CD8-positive, alpha-beta memory T cell (primary cell): Measurements from ENCODE around the gene H3-3A. TPM values are rescaled to one million over a fixed set of nuclear protein-coding genes. Genes with fewer than 3 reads are reported as not detected.

Experiments
- CTCF ChIA-PET: fragments of 350-600 bp; sonication (Branson Sonifier 250); formaldehyde crosslinking; loops from one replicate; lab custom pipeline; 2021; ENCODE audit warnings: antibody characterized with exemption; lab: Charles Lee
- POLR2A ChIA-PET: fragments of 350-600 bp; sonication (Branson Sonifier 250); formaldehyde crosslinking; loops from one replicate; lab custom pipeline; 2021; ENCODE audit warnings: antibody characterized with exemption; lab: Charles Lee
- DNase-seq, 5 donors: peaks; one replicate each; pipeline versions ENCODE4 v3.0.0 to v3.0.0-alpha.2; 2020 to 2022; ENCODE audit warnings: mixed read lengths in 1 of 5
- H3K27ac ChIP-seq: one replicate; pipeline ENCODE4 v1.7.0; 2013; ENCODE audit warnings: low read depth, mild to moderate bottlenecking, low read length, moderate library complexity
- H3K27me3 ChIP-seq: 2 replicates; pipeline ENCODE4 v1.7.0; 2013; ENCODE audit warnings: low read length, mild to moderate bottlenecking; ENCODE audit not compliant: insufficient read depth, poor library complexity, severe bottlenecking
- H3K36me3 ChIP-seq: 2 replicates; pipeline ENCODE4 v1.7.0; 2013; ENCODE audit warnings: mild to moderate bottlenecking, low read length, moderate library complexity; ENCODE audit not compliant: insufficient read depth
- H3K4me1 ChIP-seq: 2 replicates; pipeline ENCODE4 v1.7.0; 2013; ENCODE audit warnings: mild to moderate bottlenecking, low read length, moderate library complexity; ENCODE audit not compliant: insufficient read depth
- H3K4me3 ChIP-seq: 2 replicates; pipeline ENCODE4 v1.7.0; 2013; ENCODE audit warnings: mild to moderate bottlenecking, low read length
- H3K9me3 ChIP-seq: 2 replicates; pipeline ENCODE4 v1.7.0; 2013; ENCODE audit warnings: mild to moderate bottlenecking, low read length
- H3K27ac Mint-ChIP-seq, 8 donors: one replicate each; pipeline ENCODE4 v1.8.0; 2020 to 2021; ENCODE audit warnings: mixed read lengths in 8 of 8, mild to moderate bottlenecking in 6 of 8, inconsistent platforms in 3 of 8, moderate library complexity in 3 of 8
- H3K27me3 Mint-ChIP-seq, 2 donors: one replicate each; pipeline ENCODE4 v1.8.0; 2020 to 2021; ENCODE audit warnings: mixed read lengths in 2 of 2, mild to moderate bottlenecking in 1 of 2, moderate library complexity in 1 of 2
- H3K36me3 Mint-ChIP-seq, 3 donors: one replicate each; pipeline ENCODE4 v1.8.0; 2020 to 2021; ENCODE audit warnings: mixed read lengths in 3 of 3, inconsistent platforms in 1 of 3, mild to moderate bottlenecking in 1 of 3
- H3K4me1 Mint-ChIP-seq, 3 donors: one replicate each; pipeline ENCODE4 v1.8.0; 2020 to 2021; ENCODE audit warnings: mixed read lengths in 3 of 3, inconsistent platforms in 1 of 3, mild to moderate bottlenecking in 1 of 3
- H3K4me3 Mint-ChIP-seq, 7 donors: one replicate each; pipeline ENCODE4 v1.8.0; 2020 to 2021; ENCODE audit warnings: mixed read lengths in 7 of 7, mild to moderate bottlenecking in 6 of 7, moderate library complexity in 4 of 7, inconsistent platforms in 2 of 7
- H3K9me3 Mint-ChIP-seq, 5 donors: one replicate each; pipeline ENCODE4 v1.8.0; 2020 to 2022; ENCODE audit warnings: mixed read lengths in 5 of 5, mild to moderate bottlenecking in 3 of 5, moderate library complexity in 2 of 5, inconsistent platforms in 1 of 5
- polyA plus RNA-seq: library from polyadenylated mRNA; unstranded; fragments of 300-500 nt; fragmentation: Illumina TruSeq; gene quantifications from one replicate; pipeline ENCODE4 v1.2.3, GENCODE V29; 2021
- total RNA-seq, 2 experiments: library from RNA; stranded (reverse); gene quantifications; one replicate each; pipeline ENCODE4 v1.2.3, GENCODE V29; 2021

H3-3A gene
- total and polyA plus RNA-seq, 3 experiments from 2014 or later: 356 to 803 (median 372) TPM

GRCh38 chr1:226044514-226045101, 17.9 kb upstream of the H3-3A start:
- POLR2A ChIA-PET: no interaction called here

GRCh38 chr1:226046240-226046639, 16.3 kb upstream of the H3-3A start:
- Mint-ChIP-seq H3K9me3 (no peaks in the 10 kb centered on the region), H3K4me1 (peaks cover 0 to 2% (median 0%) of the 10 kb centered on the region in 3 donors), H3K4me3 (no peak overlapping the region), H3K27ac (peak overlapping the region in 1 of 8 donors; percentile 1), H3K27me3 (peaks cover 0 to 5% of the 10 kb centered on the region in 2 donors), H3K36me3 (peaks cover 6 to 10% (median 7%) of the 10 kb centered on the region in 3 donors)
- no peak for DNase-seq
- H3K4me1 ChIP-seq: no peaks in the 10 kb centered on the region
- CTCF ChIA-PET: no interaction called here
- H3K4me3 ChIP-seq: no peak overlapping the region
- H3K36me3 ChIP-seq: no peaks in the 10 kb centered on the region
- no peaks in the 10 kb centered on the region for H3K9me3 ChIP-seq
- no peaks in the 10 kb centered on the region for H3K27me3 ChIP-seq
- H3K27ac ChIP-seq: no peak overlapping the region
- POLR2A ChIA-PET: no interaction called here

More at GRCh38 chr1:226044514-226045101, 17.9 kb upstream of the H3-3A start:
- Mint-ChIP-seq H3K27me3 (peaks cover 0 to 5% of the 10 kb centered on the region in 2 donors), H3K4me3 (no peak overlapping the region), H3K4me1 (peaks cover 0 to 2% (median 0%) of the 10 kb centered on the region in 3 donors), H3K27ac (no peak overlapping the region), H3K36me3 (peaks cover 0 to 10% (median 7%) of the 10 kb centered on the region in 3 donors), H3K9me3 (no peaks in the 10 kb centered on the region)
- no peak overlapping the region for H3K4me3 ChIP-seq
- no peaks in the 10 kb centered on the region for H3K9me3 ChIP-seq
- no peak overlapping the region for H3K27ac ChIP-seq
- H3K4me1 ChIP-seq: no peaks in the 10 kb centered on the region
- H3K27me3 ChIP-seq: no peaks in the 10 kb centered on the region
- no peaks in the 10 kb centered on the region for H3K36me3 ChIP-seq
- DNase-seq: no peak
- CTCF ChIA-PET: no interaction called here

GRCh38 chr1:226047495-226047894, 15.0 kb upstream of the H3-3A start:
- H3K36me3 ChIP-seq: no peaks in the 10 kb centered on the region
- no peak overlapping the region for H3K27ac ChIP-seq
- no peak overlapping the region for H3K27ac Mint-ChIP-seq
- ChIA-PET CTCF (no interaction called here), POLR2A (no interaction called here)
- peaks cover 0 to 5% of the 10 kb centered on the region in 2 donors for H3K27me3 Mint-ChIP-seq
- H3K27me3 ChIP-seq: no peaks in the 10 kb centered on the region
- peaks cover 6 to 10% (median 6%) of the 10 kb centered on the region in 3 donors for H3K36me3 Mint-ChIP-seq
- H3K9me3 ChIP-seq: no peaks in the 10 kb centered on the region
- no peaks in the 10 kb centered on the region for H3K4me1 ChIP-seq
- H3K4me3 Mint-ChIP-seq: no peak overlapping the region
- H3K9me3 Mint-ChIP-seq: no peaks in the 10 kb centered on the region
- H3K4me1 Mint-ChIP-seq: peaks cover 0 to 2% (median 0%) of the 10 kb centered on the region in 3 donors
- no peak overlapping the region for H3K4me3 ChIP-seq
- DNase-seq: no peak

- H3K36me3 Mint-ChIP-seq: peaks cover 6 to 13% (median 6%) of the 10 kb centered on the region in 3 donors
- H3K27me3 Mint-ChIP-seq: peaks cover 0 to 5% of the 10 kb centered on the region in 2 donors
- CTCF ChIA-PET: interaction anchor here (0.8 kb wide), 1 partner anchor 61 kb away, joined by 3 read pairs; no protein-coding TSS in a partner anchor
- Histone ChIP-seq H3K27ac (no peak overlapping the region), H3K9me3 (no peaks in the 10 kb centered on the region), H3K4me1 (no peaks in the 10 kb centered on the region), H3K27me3 (no peaks in the 10 kb centered on the region), H3K4me3 (no peak overlapping the region), H3K36me3 (no peaks in the 10 kb centered on the region)
- DNase-seq: no peak
- POLR2A ChIA-PET: no interaction called here
- H3K27ac Mint-ChIP-seq: no peak overlapping the region
- no peak overlapping the region for H3K4me3 Mint-ChIP-seq
- no peaks in the 10 kb centered on the region for H3K4me1 Mint-ChIP-seq
- no peaks in the 10 kb centered on the region for H3K9me3 Mint-ChIP-seq
These were observed 13.6 kb upstream of the H3-3A start for GRCh38 chr1:226048886-226049285.

GRCh38 chr1:226050133-226050532, 12.4 kb upstream of the H3-3A start:
- peaks cover 0 to 5% of the 10 kb centered on the region in 2 donors for H3K27me3 Mint-ChIP-seq
- H3K4me1 ChIP-seq: no peaks in the 10 kb centered on the region
- no peaks in the 10 kb centered on the region for H3K36me3 ChIP-seq
- POLR2A ChIA-PET: no interaction called here
- CTCF ChIA-PET: interaction anchor here (1.6 kb wide), 1 partner anchor 15 kb away, joined by 3 read pairs; no protein-coding TSS in a partner anchor
- H3K4me3 Mint-ChIP-seq: no peak overlapping the region
- H3K36me3 Mint-ChIP-seq: peaks cover 0 to 23% (median 3%) of the 10 kb centered on the region in 3 donors
- no peak overlapping the region for H3K4me3 ChIP-seq
- H3K27ac Mint-ChIP-seq: no peak overlapping the region
- no peaks in the 10 kb centered on the region for H3K27me3 ChIP-seq
- H3K9me3 Mint-ChIP-seq: no peaks in the 10 kb centered on the region
- no peaks in the 10 kb centered on the region for H3K4me1 Mint-ChIP-seq
- DNase-seq: no peak
- no peaks in the 10 kb centered on the region for H3K9me3 ChIP-seq
- no peak overlapping the region for H3K27ac ChIP-seq

GRCh38 chr1:226051365-226051764, 11.2 kb upstream of the H3-3A start:
- Mint-ChIP-seq H3K4me3 (no peak overlapping the region), H3K36me3 (peaks cover 0 to 31% (median 5%) of the 10 kb centered on the region in 3 donors), H3K27ac (no peak overlapping the region), H3K9me3 (no peaks in the 10 kb centered on the region), H3K27me3 (peaks cover 0 to under 1% of the 10 kb centered on the region in 2 donors), H3K4me1 (no peaks in the 10 kb centered on the region)
- Histone ChIP-seq H3K27me3 (no peaks in the 10 kb centered on the region), H3K27ac (no peak overlapping the region), H3K36me3 (no peaks in the 10 kb centered on the region), H3K4me1 (no peaks in the 10 kb centered on the region), H3K4me3 (no peak overlapping the region), H3K9me3 (no peaks in the 10 kb centered on the region)
- ChIA-PET POLR2A (interaction anchor here (2.3 kb wide), 1 partner anchor 11 kb away, joined by 8 read pairs; the partner anchor contains the start of gene H3-3A), CTCF (interaction anchor here (1.6 kb wide), 1 partner anchor 14 kb away, joined by 3 read pairs; no protein-coding TSS in a partner anchor)
- DNase-seq: no peak

GRCh38 chr1:226052061-226052460, 10.5 kb upstream of the H3-3A start:
- CTCF ChIA-PET: interaction anchor here (1.4 to 5.3 kb wide), 2 partner anchors 10 to 13 kb away, joined by 3 to 13 read pairs; no protein-coding TSS in a partner anchor
- no peaks in the 10 kb centered on the region for H3K9me3 ChIP-seq
- POLR2A ChIA-PET: interaction anchor here (2.3 kb wide), 1 partner anchor 10 kb away, joined by 8 read pairs; the partner anchor contains the start of gene H3-3A

More at GRCh38 chr1:226052061-226052460, 10.5 kb upstream of the H3-3A start:
- H3K36me3 Mint-ChIP-seq: peaks cover 0 to 33% (median 7%) of the 10 kb centered on the region in 3 donors
- no peaks in the 10 kb centered on the region for H3K4me1 Mint-ChIP-seq
- H3K27ac Mint-ChIP-seq: no peak overlapping the region
- H3K4me1 ChIP-seq: no peaks in the 10 kb centered on the region
- no peaks in the 10 kb centered on the region for H3K9me3 Mint-ChIP-seq
- no peaks in the 10 kb centered on the region for H3K27me3 Mint-ChIP-seq
- H3K27me3 ChIP-seq: no peaks in the 10 kb centered on the region
- H3K27ac ChIP-seq: no peak overlapping the region
- H3K4me3 Mint-ChIP-seq: no peak overlapping the region
- no peaks in the 10 kb centered on the region for H3K36me3 ChIP-seq
- no peak overlapping the region for H3K4me3 ChIP-seq
- no peak for DNase-seq
